ENCODE results near the gene JOSD1. TPM values are rescaled to one million over a fixed set of nuclear protein-coding genes. Genes with fewer than 3 reads are reported as not detected.

The JOSD1 gene
- total RNA-seq, 4 donors from 2014 or later: 77.6 to 156 (median 121) TPM

GRCh38 chr22:38720350-38720749 lies 19.6 kb upstream of the JOSD1 start:
- no peaks in the 10 kb centered on the region for H3K4me1 ChIP-seq
- no peak for TF ChIP-seq POLR2A (IDR thresholded peaks at IDR 0.05)
- TF ChIP-seq CTCF (IDR thresholded peaks at IDR 0.05): no peak
- H3K9me3 ChIP-seq: no peaks in the 10 kb centered on the region
- no peak overlapping the region for H3K4me3 ChIP-seq
- no peak overlapping the region for H3K27ac ChIP-seq
- H3K27me3 ChIP-seq: no peaks in the 10 kb centered on the region
- H3K36me3 ChIP-seq: peaks cover 0 to 76% (median 0%) of the 10 kb centered on the region in 3 donors
- no peak for DNase-seq

- Histone ChIP-seq H3K27ac (peak overlapping the region in 1 of 4 donors; percentile 13), H3K4me1 (no peaks in the 10 kb centered on the region), H3K36me3 (peaks cover 0 to 65% (median 0%) of the 10 kb centered on the region in 3 donors), H3K9me3 (no peaks in the 10 kb centered on the region), H3K27me3 (no peaks in the 10 kb centered on the region), H3K4me3 (no peak overlapping the region)
- DNase-seq: no peak
- TF ChIP-seq CTCF (IDR thresholded peaks at IDR 0.05) (no peak), POLR2A (IDR thresholded peaks at IDR 0.05) (no peak)
Observed at GRCh38 chr22:38719196-38719595, 18.5 kb upstream of the JOSD1 start.

- Histone ChIP-seq H3K27me3 (no peaks in the 10 kb centered on the region), H3K9me3 (no peaks in the 10 kb centered on the region), H3K27ac (peak overlapping the region in 2 of 4 donors; percentile 13 to 29), H3K4me1 (peaks cover 0 to 1% (median 0%) of the 10 kb centered on the region in 4 donors), H3K36me3 (peaks cover 0 to 57% (median 0%) of the 10 kb centered on the region in 3 donors), H3K4me3 (no peak overlapping the region)
- DNase-seq: peak in 2 of 3 donors; percentile 79 to 87
- TF ChIP-seq CTCF (IDR thresholded peaks at IDR 0.05) (peak in 4 of 6 experiments; percentile 40 to 86 (median 79)), POLR2A (IDR thresholded peaks at IDR 0.05) (no peak)
Observed at GRCh38 chr22:38718414-38718813, 17.7 kb upstream of the JOSD1 start.

- TF ChIP-seq CTCF (IDR thresholded peaks at IDR 0.05) (no peak), POLR2A (IDR thresholded peaks at IDR 0.05) (no peak)
- Histone ChIP-seq H3K36me3 (peaks cover 0 to 45% (median 0%) of the 10 kb centered on the region in 3 donors), H3K4me1 (peaks cover 0 to 8% (median 0%) of the 10 kb centered on the region in 4 donors), H3K9me3 (no peaks in the 10 kb centered on the region), H3K27ac (no peak overlapping the region), H3K4me3 (no peak overlapping the region), H3K27me3 (no peaks in the 10 kb centered on the region)
- no peak for DNase-seq
Observed at GRCh38 chr22:38717244-38717643, 16.5 kb upstream of the JOSD1 start.

- TF ChIP-seq CTCF (IDR thresholded peaks at IDR 0.05): no peak
- no peak for TF ChIP-seq POLR2A (IDR thresholded peaks at IDR 0.05)
- Histone ChIP-seq H3K9me3 (no peaks in the 10 kb centered on the region), H3K36me3 (peaks cover 0 to 41% (median 0%) of the 10 kb centered on the region in 3 donors), H3K4me1 (peaks cover 0 to 8% (median 0%) of the 10 kb centered on the region in 4 donors), H3K4me3 (no peak overlapping the region), H3K27me3 (no peaks in the 10 kb centered on the region), H3K27ac (no peak overlapping the region)
- no peak for DNase-seq
Observed at GRCh38 chr22:38716826-38717225, 16.1 kb upstream of the JOSD1 start.

- no peak for TF ChIP-seq POLR2A (IDR thresholded peaks at IDR 0.05)
- no peak for TF ChIP-seq CTCF (IDR thresholded peaks at IDR 0.05)
- Histone ChIP-seq H3K9me3 (no peaks in the 10 kb centered on the region), H3K27me3 (no peaks in the 10 kb centered on the region), H3K4me1 (peaks cover 0 to 8% (median 0%) of the 10 kb centered on the region in 4 donors), H3K4me3 (no peak overlapping the region), H3K36me3 (peaks cover 0 to 36% (median 0%) of the 10 kb centered on the region in 3 donors), H3K27ac (no peak overlapping the region)
- DNase-seq: no peak
Observed at GRCh38 chr22:38716271-38716670, 15.5 kb upstream of the JOSD1 start.
